SK-N-SH (cell line): Measurements from ENCODE around the gene EFHC1. TPM values are rescaled to one million over a fixed set of nuclear protein-coding genes. Genes with fewer than 3 reads are reported as not detected.

Source experiments
- CTCF ChIA-PET: fragments of 300-600, 350-600 bp; formaldehyde crosslinking; extraction: SDS; loops from one replicate; lab custom pipeline; 2021; lab: Yijun Ruan, JAX
- POLR2A ChIA-PET: fragments of 350-600 bp; sonication (Branson Sonifier 250); formaldehyde crosslinking; extraction: SDS; loops from one replicate; lab custom pipeline; 2020; ENCODE audit warnings: antibody characterized with exemption, inconsistent platforms; lab: Yijun Ruan, JAX
- DNase-seq: peaks from one replicate; pipeline ENCODE4 v3.0.0; 2012
- H2AFZ ChIP-seq: fragments of 200-600 bp; sonication (generic); 2 replicates; pipeline ENCODE4 v1.8.1; 2016; ENCODE audit warnings: antibody characterized with exemption, mild to moderate bottlenecking, low read depth
- H3F3A ChIP-seq: fragments of 200-600 bp; sonication (generic); replicated peaks from 2 replicates; pipeline ENCODE3; 2016; ENCODE audit warnings: antibody characterized with exemption, mild to moderate bottlenecking; ENCODE audit not compliant: insufficient read depth
- H3K27ac ChIP-seq, 2 experiments: fragments of 200-500 bp in 1 of 2; fragments of 200-600 bp in 1 of 2; sonication (Bioruptor generic) in 1 of 2; sonication (generic), shearing (Covaris generic) in 1 of 2; 2 replicates each; pipeline versions ENCODE4 v1.5.1 to v1.6.1; 2014 to 2016; ENCODE audit warnings: low read depth in 2 of 2, inconsistent platforms in 1 of 2, low read length in 1 of 2, mild to moderate bottlenecking in 1 of 2, mixed read lengths in 1 of 2
- H3K27me3 ChIP-seq: fragments of 200-600 bp; sonication (generic), shearing (Covaris generic); 2 replicates; pipeline ENCODE4 v1.6.1; 2016; ENCODE audit warnings: mixed run types; ENCODE audit not compliant: insufficient read depth
- H3K36me3 ChIP-seq, 2 experiments: fragments of 200-500 bp in 1 of 2; fragments of 200-600 bp in 1 of 2; sonication (Bioruptor generic) in 1 of 2; sonication (generic) in 1 of 2; replicated peaks in 1 of 2; 2 replicates each; pipeline versions ENCODE3 to v1.5.1; 2014 to 2016; ENCODE audit warnings: low read length in 1 of 2, mild to moderate bottlenecking in 1 of 2; ENCODE audit not compliant: insufficient read depth in 2 of 2, control insufficient read depth in 1 of 2
- H3K4me1 ChIP-seq, 2 experiments: fragments of 200-500 bp in 1 of 2; fragments of 200-600 bp in 1 of 2; sonication (Bioruptor generic) in 1 of 2; sonication (generic), shearing (Covaris generic) in 1 of 2; 2 replicates each; pipeline versions ENCODE4 v1.5.1 to v1.6.1; 2014 to 2016; ENCODE audit warnings: low read depth in 1 of 2, low read length in 1 of 2, mixed run types in 1 of 2; ENCODE audit not compliant: insufficient read depth in 2 of 2, control insufficient read depth in 1 of 2
- H3K4me2 ChIP-seq: fragments of 200-600 bp; sonication (generic), shearing (Covaris generic); 2 replicates; pipeline ENCODE4 v1.6.1; 2017; ENCODE audit warnings: mixed run types
- H3K4me3 ChIP-seq, 2 experiments: fragments of 200-500 bp in 1 of 2; fragments of 200-600 bp in 1 of 2; sonication (Bioruptor generic) in 1 of 2; sonication (generic), shearing (Covaris generic) in 1 of 2; 2 replicates each; pipeline versions ENCODE4 v1.5.1 to v1.8.1; 2014 to 2016; ENCODE audit warnings: low read depth in 2 of 2, inconsistent platforms in 1 of 2, low read length in 1 of 2, mild to moderate bottlenecking in 1 of 2, mixed read lengths in 1 of 2, moderate library complexity in 1 of 2
- H3K79me2 ChIP-seq: fragments of 200-600 bp; sonication (generic); 2 replicates; pipeline ENCODE4 v1.8.1; 2017; ENCODE audit warnings: mild to moderate bottlenecking; ENCODE audit not compliant: insufficient read depth
- H3K9ac ChIP-seq: fragments of 200-600 bp; sonication (generic); 2 replicates; pipeline ENCODE4 v1.6.1; 2017; ENCODE audit warnings: mixed run types
- H3K9me2 ChIP-seq: fragments of 200-600 bp; sonication (generic); 2 replicates; pipeline ENCODE4 v1.6.1; 2017; ENCODE audit warnings: mixed run types
- H3K9me3 ChIP-seq: fragments of 200-600 bp; sonication (generic); 2 replicates; pipeline ENCODE4 v1.6.1; 2017; ENCODE audit warnings: mixed run types, mild to moderate bottlenecking, moderate library complexity
- H4K20me1 ChIP-seq: fragments of 200-600 bp; sonication (generic); 2 replicates; pipeline ENCODE4 v1.6.1; 2017; ENCODE audit warnings: mild to moderate bottlenecking, mixed run types; ENCODE audit not compliant: insufficient read depth
- EZH2phosphoT487 ChIP-seq: fragments of 200-600 bp; sonication (generic); IDR thresholded peaks from 2 replicates; pipeline ENCODE4 v1.6.1; 2017; ENCODE audit warnings: low read depth, mixed run types, mild to moderate bottlenecking, antibody characterized with exemption, moderate library complexity, borderline replicate concordance
- FOSL2 ChIP-seq: IDR thresholded peaks from 2 replicates; pipeline ENCODE4 v1.4.0; 2012; ENCODE audit warnings: low read depth, mild to moderate bottlenecking, moderate library complexity, borderline replicate concordance
- FOXJ3 ChIP-seq: sonication (generic); formaldehyde crosslinking; IDR thresholded peaks from 2 replicates; pipeline ENCODE4 v1.5.1; 2020; ENCODE audit warnings: mild to moderate bottlenecking, missing genetic modification reagents
- FOXM1 ChIP-seq: IDR thresholded peaks from 2 replicates; pipeline ENCODE4 v1.4.0; 2012; ENCODE audit warnings: low read depth, mild to moderate bottlenecking
- GATA2 ChIP-seq: sonication (generic); formaldehyde crosslinking; IDR thresholded peaks from 2 replicates; pipeline ENCODE4 v1.5.0; 2020; ENCODE audit warnings: mild to moderate bottlenecking, missing genetic modification reagents
- NRF1 ChIP-seq: IDR thresholded peaks from 2 replicates; pipeline ENCODE4 v1.6.1; 2012; ENCODE audit warnings: low read depth, mild to moderate bottlenecking, low read length
- RCOR1 ChIP-seq: fragments of 150-350 bp; IDR thresholded peaks from 2 replicates; pipeline ENCODE4 v1.6.1; 2017; ENCODE audit warnings: antibody characterized with exemption, low read length
- RFX5 ChIP-seq: IDR thresholded peaks from 2 replicates; pipeline ENCODE4 v1.6.1; 2012; ENCODE audit warnings: mild to moderate bottlenecking, improper control_type of control experiment, low read length
- RXRA ChIP-seq: IDR thresholded peaks from 2 replicates; pipeline ENCODE4 v1.4.0; 2012; ENCODE audit warnings: low read depth, mild to moderate bottlenecking, borderline replicate concordance
- SMC3 ChIP-seq: IDR thresholded peaks from 2 replicates; pipeline ENCODE4 v1.6.1; 2012; ENCODE audit warnings: low read depth, low read length, improper control_type of control experiment
- TCF12 ChIP-seq: IDR thresholded peaks from 2 replicates; pipeline ENCODE4 v1.4.0; 2012
- WGBS: methylation state at CpG from one replicate; pipeline ENCODE4 v1.1.6; 2017; ENCODE audit warnings: low lambda C conversion rate; 5-methylcytosine and 5-hydroxymethylcytosine counted together
- polyA plus RNA-seq, 3 experiments: library from polyadenylated mRNA; depleted of rRNA; stranded (reverse); fragments of >200 nt; gene quantifications; 2 replicates each; pipeline ENCODE4 v1.2.3, GENCODE V29; 2012
- TF ChIP-seq, protein P1 (sequence below): IDR thresholded peaks from 2 replicates; pipeline ENCODE4 v1.4.0; 2012; ENCODE audit warnings: low read depth, borderline replicate concordance
- TF ChIP-seq, protein P2 (sequence below): IDR thresholded peaks from 2 replicates; pipeline ENCODE4 v1.4.0; 2012; ENCODE audit warnings: low read depth
- TF ChIP-seq, protein P3 (sequence below): fragments of 200-600 bp; sonication (generic); IDR thresholded peaks from 2 replicates; pipeline ENCODE4 v1.6.1; 2017; ENCODE audit warnings: antibody characterized with exemption, mild to moderate bottlenecking, moderate library complexity
- TF ChIP-seq, protein P4 (sequence below): IDR thresholded peaks from 2 replicates; pipeline ENCODE4 v1.6.1; 2012; ENCODE audit warnings: mild to moderate bottlenecking, low read depth, low read length, moderate library complexity
- TF ChIP-seq, protein P5 (sequence below): fragments of 150-350 bp; IDR thresholded peaks from 2 replicates; pipeline ENCODE4 v1.6.1; 2016; ENCODE audit warnings: mild to moderate bottlenecking, low read depth, low read length
- TF ChIP-seq, protein P6 (sequence below): IDR thresholded peaks from 2 replicates; pipeline ENCODE4 v1.4.0; 2012; ENCODE audit warnings: low read depth, borderline replicate concordance

The EFHC1 gene, protein sequence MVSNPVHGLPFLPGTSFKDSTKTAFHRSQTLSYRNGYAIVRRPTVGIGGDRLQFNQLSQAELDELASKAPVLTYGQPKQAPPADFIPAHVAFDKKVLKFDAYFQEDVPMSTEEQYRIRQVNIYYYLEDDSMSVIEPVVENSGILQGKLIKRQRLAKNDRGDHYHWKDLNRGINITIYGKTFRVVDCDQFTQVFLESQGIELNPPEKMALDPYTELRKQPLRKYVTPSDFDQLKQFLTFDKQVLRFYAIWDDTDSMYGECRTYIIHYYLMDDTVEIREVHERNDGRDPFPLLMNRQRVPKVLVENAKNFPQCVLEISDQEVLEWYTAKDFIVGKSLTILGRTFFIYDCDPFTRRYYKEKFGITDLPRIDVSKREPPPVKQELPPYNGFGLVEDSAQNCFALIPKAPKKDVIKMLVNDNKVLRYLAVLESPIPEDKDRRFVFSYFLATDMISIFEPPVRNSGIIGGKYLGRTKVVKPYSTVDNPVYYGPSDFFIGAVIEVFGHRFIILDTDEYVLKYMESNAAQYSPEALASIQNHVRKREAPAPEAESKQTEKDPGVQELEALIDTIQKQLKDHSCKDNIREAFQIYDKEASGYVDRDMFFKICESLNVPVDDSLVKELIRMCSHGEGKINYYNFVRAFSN
- polyA plus RNA-seq (2012; rRNA removed) = 39.4 and 54.3 TPM in 2 replicates
- polyA plus RNA-seq (2012; cell fraction: cytosol; rRNA removed) = 20.2 and 22.6 TPM in 2 replicates
- 204 and 279 TPM in 2 replicates for polyA plus RNA-seq (2012; cell fraction: nucleus; rRNA removed)

DNA sequence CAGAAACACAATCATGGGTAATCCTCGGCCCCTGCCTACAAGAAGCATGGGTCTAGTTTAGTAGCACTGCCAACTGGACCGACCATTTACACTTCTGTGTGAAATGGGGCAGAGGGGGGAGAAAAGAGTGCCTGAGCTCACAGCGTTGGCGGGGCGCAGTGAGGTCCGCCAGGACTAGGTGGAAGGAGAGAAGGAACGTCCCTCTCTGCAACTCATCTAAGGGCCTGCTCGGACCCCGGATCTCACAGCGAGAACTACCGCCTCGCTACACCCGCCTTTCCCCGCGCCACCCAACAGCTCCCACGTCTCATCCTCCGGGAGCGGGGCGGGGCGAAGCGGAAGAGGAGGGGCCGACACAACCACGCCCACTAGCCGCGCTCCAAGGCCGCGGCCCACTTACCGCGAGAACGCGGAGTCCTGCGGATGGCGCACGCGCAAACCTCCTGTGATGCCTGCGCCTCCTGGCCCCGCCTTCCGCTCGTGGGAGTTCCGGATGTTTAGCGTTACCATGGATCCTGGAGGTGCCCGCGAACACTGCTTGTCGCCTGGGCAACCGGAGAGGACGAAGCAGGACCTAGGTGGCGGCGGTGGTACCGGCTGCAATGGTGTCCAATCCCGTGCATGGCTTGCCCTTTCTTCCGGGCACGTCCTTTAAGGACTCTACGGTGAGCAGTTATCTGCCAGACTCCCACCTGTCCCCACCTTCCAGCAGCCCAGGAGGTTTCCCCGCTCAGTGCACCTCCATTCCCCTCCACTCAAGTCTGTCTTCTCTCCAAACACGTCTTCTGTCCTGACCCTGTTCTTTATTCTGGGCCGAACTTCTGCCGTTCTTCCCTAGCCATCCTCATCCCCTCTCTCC lies at the start of gene EFHC1:
EFHC1 (plus strand) TSS at position 534 of the 859 bp plus-strand sequence; CDS start at position 603, 69 bp downstream.
- no peaks in the 10 kb centered on the region for H3K27me3 ChIP-seq
- peak within 1 kb of the TSS; percentile 78 to 88 for H3K4me3 ChIP-seq
- peak within 1 kb of the TSS; percentile 91 for H3K4me2 ChIP-seq
- H3F3A ChIP-seq = peaks cover 60% of the 10 kb centered on the region
- peaks cover 23 to 54% of the 10 kb centered on the region in 2 experiments for H3K4me1 ChIP-seq
- H3K27ac ChIP-seq = peak within 1 kb of the TSS; percentile 93 to 97
- H3K9me2 ChIP-seq = no peaks in the 10 kb centered on the region
- no peaks in the 10 kb centered on the region for H3K9me3 ChIP-seq
- peak within 1 kb of the TSS; percentile 58; the same call in 1 of the 2 replicates for H2AFZ ChIP-seq
- no peaks in the 10 kb centered on the region for H4K20me1 ChIP-seq
- peak; percentile 94 for DNase-seq
- peaks cover 2 to 3% of the 10 kb centered on the region in 2 experiments for H3K36me3 ChIP-seq
- 1% methylated on average over 18 of the region's 57 CpGs for whole genome bisulfite sequencing
- CTCF ChIA-PET = interaction anchor here (0.8 to 6.2 kb wide), 15 partner anchors 20 to 245 kb away, joined by 3 to 94 read pairs (median 6); partner anchors contain the start of genes PAQR8 and TRAM2
- POLR2A ChIA-PET = interaction anchor here (0.7 to 1.9 kb wide), 12 partner anchors 13 to 242 kb away, joined by 3 to 6 read pairs (median 4); partner anchors contain the start of gene TRAM2
- H3K9ac ChIP-seq = peak within 1 kb of the TSS; percentile 94
- H3K79me2 ChIP-seq = peaks cover 48% of the 10 kb centered on the region
- TF ChIP-seq EZH2phosphoT487 (no peak), NRF1 (peak; percentile 64; the same call in 1 of the 2 replicates), RCOR1 (no peak), SMC3 (no peak), RXRA (no peak), FOXJ3 (no peak), RFX5 (no peak), TCF12 (no peak; the same call in 1 of the 2 replicates), FOXM1 (no peak), GATA2 (CRISPR knock-in tag) (no peak), FOSL2 (no peak)
- TF ChIP-seq, protein P1, sequence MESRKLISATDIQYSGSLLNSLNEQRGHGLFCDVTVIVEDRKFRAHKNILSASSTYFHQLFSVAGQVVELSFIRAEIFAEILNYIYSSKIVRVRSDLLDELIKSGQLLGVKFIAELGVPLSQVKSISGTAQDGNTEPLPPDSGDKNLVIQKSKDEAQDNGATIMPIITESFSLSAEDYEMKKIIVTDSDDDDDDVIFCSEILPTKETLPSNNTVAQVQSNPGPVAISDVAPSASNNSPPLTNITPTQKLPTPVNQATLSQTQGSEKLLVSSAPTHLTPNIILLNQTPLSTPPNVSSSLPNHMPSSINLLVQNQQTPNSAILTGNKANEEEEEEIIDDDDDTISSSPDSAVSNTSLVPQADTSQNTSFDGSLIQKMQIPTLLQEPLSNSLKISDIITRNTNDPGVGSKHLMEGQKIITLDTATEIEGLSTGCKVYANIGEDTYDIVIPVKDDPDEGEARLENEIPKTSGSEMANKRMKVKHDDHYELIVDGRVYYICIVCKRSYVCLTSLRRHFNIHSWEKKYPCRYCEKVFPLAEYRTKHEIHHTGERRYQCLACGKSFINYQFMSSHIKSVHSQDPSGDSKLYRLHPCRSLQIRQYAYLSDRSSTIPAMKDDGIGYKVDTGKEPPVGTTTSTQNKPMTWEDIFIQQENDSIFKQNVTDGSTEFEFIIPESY = peak; percentile 97
- TF ChIP-seq, protein P2, sequence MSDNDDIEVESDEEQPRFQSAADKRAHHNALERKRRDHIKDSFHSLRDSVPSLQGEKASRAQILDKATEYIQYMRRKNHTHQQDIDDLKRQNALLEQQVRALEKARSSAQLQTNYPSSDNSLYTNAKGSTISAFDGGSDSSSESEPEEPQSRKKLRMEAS = no peak; the same call in 1 of the 2 replicates
- TF ChIP-seq, protein P3, sequence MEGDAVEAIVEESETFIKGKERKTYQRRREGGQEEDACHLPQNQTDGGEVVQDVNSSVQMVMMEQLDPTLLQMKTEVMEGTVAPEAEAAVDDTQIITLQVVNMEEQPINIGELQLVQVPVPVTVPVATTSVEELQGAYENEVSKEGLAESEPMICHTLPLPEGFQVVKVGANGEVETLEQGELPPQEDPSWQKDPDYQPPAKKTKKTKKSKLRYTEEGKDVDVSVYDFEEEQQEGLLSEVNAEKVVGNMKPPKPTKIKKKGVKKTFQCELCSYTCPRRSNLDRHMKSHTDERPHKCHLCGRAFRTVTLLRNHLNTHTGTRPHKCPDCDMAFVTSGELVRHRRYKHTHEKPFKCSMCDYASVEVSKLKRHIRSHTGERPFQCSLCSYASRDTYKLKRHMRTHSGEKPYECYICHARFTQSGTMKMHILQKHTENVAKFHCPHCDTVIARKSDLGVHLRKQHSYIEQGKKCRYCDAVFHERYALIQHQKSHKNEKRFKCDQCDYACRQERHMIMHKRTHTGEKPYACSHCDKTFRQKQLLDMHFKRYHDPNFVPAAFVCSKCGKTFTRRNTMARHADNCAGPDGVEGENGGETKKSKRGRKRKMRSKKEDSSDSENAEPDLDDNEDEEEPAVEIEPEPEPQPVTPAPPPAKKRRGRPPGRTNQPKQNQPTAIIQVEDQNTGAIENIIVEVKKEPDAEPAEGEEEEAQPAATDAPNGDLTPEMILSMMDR = no peak
- TF ChIP-seq, protein P4, sequence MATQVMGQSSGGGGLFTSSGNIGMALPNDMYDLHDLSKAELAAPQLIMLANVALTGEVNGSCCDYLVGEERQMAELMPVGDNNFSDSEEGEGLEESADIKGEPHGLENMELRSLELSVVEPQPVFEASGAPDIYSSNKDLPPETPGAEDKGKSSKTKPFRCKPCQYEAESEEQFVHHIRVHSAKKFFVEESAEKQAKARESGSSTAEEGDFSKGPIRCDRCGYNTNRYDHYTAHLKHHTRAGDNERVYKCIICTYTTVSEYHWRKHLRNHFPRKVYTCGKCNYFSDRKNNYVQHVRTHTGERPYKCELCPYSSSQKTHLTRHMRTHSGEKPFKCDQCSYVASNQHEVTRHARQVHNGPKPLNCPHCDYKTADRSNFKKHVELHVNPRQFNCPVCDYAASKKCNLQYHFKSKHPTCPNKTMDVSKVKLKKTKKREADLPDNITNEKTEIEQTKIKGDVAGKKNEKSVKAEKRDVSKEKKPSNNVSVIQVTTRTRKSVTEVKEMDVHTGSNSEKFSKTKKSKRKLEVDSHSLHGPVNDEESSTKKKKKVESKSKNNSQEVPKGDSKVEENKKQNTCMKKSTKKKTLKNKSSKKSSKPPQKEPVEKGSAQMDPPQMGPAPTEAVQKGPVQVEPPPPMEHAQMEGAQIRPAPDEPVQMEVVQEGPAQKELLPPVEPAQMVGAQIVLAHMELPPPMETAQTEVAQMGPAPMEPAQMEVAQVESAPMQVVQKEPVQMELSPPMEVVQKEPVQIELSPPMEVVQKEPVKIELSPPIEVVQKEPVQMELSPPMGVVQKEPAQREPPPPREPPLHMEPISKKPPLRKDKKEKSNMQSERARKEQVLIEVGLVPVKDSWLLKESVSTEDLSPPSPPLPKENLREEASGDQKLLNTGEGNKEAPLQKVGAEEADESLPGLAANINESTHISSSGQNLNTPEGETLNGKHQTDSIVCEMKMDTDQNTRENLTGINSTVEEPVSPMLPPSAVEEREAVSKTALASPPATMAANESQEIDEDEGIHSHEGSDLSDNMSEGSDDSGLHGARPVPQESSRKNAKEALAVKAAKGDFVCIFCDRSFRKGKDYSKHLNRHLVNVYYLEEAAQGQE = no peak
- TF ChIP-seq, protein P5, sequence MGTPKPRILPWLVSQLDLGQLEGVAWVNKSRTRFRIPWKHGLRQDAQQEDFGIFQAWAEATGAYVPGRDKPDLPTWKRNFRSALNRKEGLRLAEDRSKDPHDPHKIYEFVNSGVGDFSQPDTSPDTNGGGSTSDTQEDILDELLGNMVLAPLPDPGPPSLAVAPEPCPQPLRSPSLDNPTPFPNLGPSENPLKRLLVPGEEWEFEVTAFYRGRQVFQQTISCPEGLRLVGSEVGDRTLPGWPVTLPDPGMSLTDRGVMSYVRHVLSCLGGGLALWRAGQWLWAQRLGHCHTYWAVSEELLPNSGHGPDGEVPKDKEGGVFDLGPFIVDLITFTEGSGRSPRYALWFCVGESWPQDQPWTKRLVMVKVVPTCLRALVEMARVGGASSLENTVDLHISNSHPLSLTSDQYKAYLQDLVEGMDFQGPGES = no peak
- TF ChIP-seq, protein P6, sequence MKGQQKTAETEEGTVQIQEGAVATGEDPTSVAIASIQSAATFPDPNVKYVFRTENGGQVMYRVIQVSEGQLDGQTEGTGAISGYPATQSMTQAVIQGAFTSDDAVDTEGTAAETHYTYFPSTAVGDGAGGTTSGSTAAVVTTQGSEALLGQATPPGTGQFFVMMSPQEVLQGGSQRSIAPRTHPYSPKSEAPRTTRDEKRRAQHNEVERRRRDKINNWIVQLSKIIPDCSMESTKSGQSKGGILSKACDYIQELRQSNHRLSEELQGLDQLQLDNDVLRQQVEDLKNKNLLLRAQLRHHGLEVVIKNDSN = no peak
